Neural cell (in vitro differentiated cells): ENCODE results near the gene ZCCHC24. TPM values are rescaled to one million over a fixed set of nuclear protein-coding genes. Genes with fewer than 3 reads are reported as not detected.

ENCODE experiments used
- H2AFZ ChIP-seq: fragments of 200-600, 300-800 bp; sonication (generic), shearing (Covaris generic); 2 replicates; pipeline ENCODE4 v1.6.0; 2014; ENCODE audit warnings: low read depth, mild to moderate bottlenecking, antibody characterized with exemption, low read length, moderate library complexity
- H3F3A ChIP-seq: fragments of 200-600 bp; shearing (Covaris generic); 2 replicates; pipeline ENCODE4 v1.6.1; 2016; ENCODE audit warnings: mild to moderate bottlenecking, moderate library complexity, mixed read lengths, antibody characterized with exemption, low read length; ENCODE audit not compliant: insufficient read depth, poor library complexity, severe bottlenecking
- H3K27ac ChIP-seq: fragments of 200-600, 300-800 bp; sonication (generic), shearing (Covaris generic); 2 replicates; pipeline ENCODE4 v1.5.1; 2014; ENCODE audit warnings: mild to moderate bottlenecking, low read length, moderate library complexity
- H3K27me3 ChIP-seq: fragments of 300-800, 200-600 bp; sonication (generic), shearing (Covaris generic); 2 replicates; pipeline ENCODE4 v1.6.0; 2014; ENCODE audit warnings: mild to moderate bottlenecking, low read depth, low read length, moderate library complexity; ENCODE audit not compliant: insufficient read depth
- H3K36me3 ChIP-seq: fragments of 300-800, 200-600 bp; sonication (generic), shearing (Covaris generic); 2 replicates; pipeline ENCODE4 v1.5.1; 2014; ENCODE audit warnings: mild to moderate bottlenecking, antibody characterized with exemption, low read length, moderate library complexity; ENCODE audit not compliant: insufficient read depth
- H3K4me2 ChIP-seq: fragments of 300-800, 200-600 bp; sonication (generic), shearing (Covaris generic); 2 replicates; pipeline ENCODE4 v1.6.0; 2014; ENCODE audit warnings: mild to moderate bottlenecking, low read length
- H3K4me3 ChIP-seq: fragments of 300-800, 200-600 bp; sonication (generic), shearing (Covaris generic); 2 replicates; pipeline ENCODE4 v1.5.1; 2014; ENCODE audit warnings: mild to moderate bottlenecking, low read length, moderate library complexity
- H3K79me2 ChIP-seq: fragments of 200-600 bp; shearing (Covaris generic); replicated peaks from 2 replicates; pipeline ENCODE4 v1.6.0; 2014; ENCODE audit warnings: mild to moderate bottlenecking, low read length, moderate library complexity; ENCODE audit not compliant: insufficient read depth
- H3K9ac ChIP-seq: fragments of 300-800, 200-600 bp; sonication (generic), shearing (Covaris generic); 2 replicates; pipeline ENCODE4 v1.6.1; 2016; ENCODE audit warnings: mild to moderate bottlenecking, low read length, mixed read lengths
- H3K9me2 ChIP-seq: fragments of 200-600 bp; shearing (Covaris generic); 2 replicates; pipeline ENCODE4 v1.6.1; 2016; ENCODE audit warnings: mild to moderate bottlenecking, low read length, mixed read lengths; ENCODE audit not compliant: insufficient read depth
- H3K9me3 ChIP-seq: fragments of 200-600, 300-800 bp; sonication (generic), shearing (Covaris generic); 2 replicates; pipeline ENCODE4 v1.6.1; 2016; ENCODE audit warnings: mild to moderate bottlenecking, mixed run types, low read length, moderate library complexity, mixed read lengths
- H4K20me1 ChIP-seq: fragments of 200-600 bp; shearing (Covaris generic); 2 replicates; pipeline ENCODE4 v1.6.1; 2016; ENCODE audit warnings: mild to moderate bottlenecking, mixed run types; ENCODE audit not compliant: insufficient read depth
- EP300 ChIP-seq: fragments of 450-650 bp; conservative IDR thresholded peaks from 2 replicates; pipeline ENCODE4 v1.6.1; 2014; ENCODE audit warnings: antibody characterized with exemption, mild to moderate bottlenecking, moderate library complexity; ENCODE audit not compliant: poor library complexity, severe bottlenecking
- EZH2 ChIP-seq: fragments of 200-600, 300-800 bp; shearing (Covaris generic), sonication (generic); IDR thresholded peaks from 2 replicates; pipeline ENCODE4 v1.6.1; 2014; ENCODE audit warnings: antibody characterized with exemption, low read length, borderline replicate concordance, mild to moderate bottlenecking; ENCODE audit not compliant: insufficient read depth, poor library complexity, severe bottlenecking
- MXI1 ChIP-seq: fragments of 450-650 bp; conservative IDR thresholded peaks from 2 replicates; pipeline ENCODE4 v1.6.1; 2014; ENCODE audit warnings: antibody characterized with exemption, mild to moderate bottlenecking; ENCODE audit not compliant: poor library complexity, severe bottlenecking
- POLR2AphosphoS5 ChIP-seq: IDR thresholded peaks from 2 replicates; pipeline ENCODE4 v1.6.1; 2012
- RAD21 ChIP-seq: fragments of 450-650 bp; conservative IDR thresholded peaks from 2 replicates; pipeline ENCODE4 v1.6.1; 2014; ENCODE audit warnings: antibody characterized with exemption, mild to moderate bottlenecking, moderate library complexity
- SMC3 ChIP-seq: fragments of 450-650 bp; conservative IDR thresholded peaks from 2 replicates; pipeline ENCODE4 v1.6.1; 2014; ENCODE audit warnings: antibody characterized with exemption, mild to moderate bottlenecking, moderate library complexity; ENCODE audit not compliant: poor library complexity
- TAF1 ChIP-seq: IDR thresholded peaks from 2 replicates; pipeline ENCODE4 v1.6.1; 2012; ENCODE audit warnings: low read depth
- polyA plus RNA-seq: library from polyadenylated mRNA; depleted of rRNA; stranded (reverse); fragments of >200 nt; gene quantifications from 2 replicates; pipeline ENCODE4 v1.2.3, GENCODE V29; 2014
- TF ChIP-seq, protein P1 (sequence below): IDR thresholded peaks from 2 replicates; pipeline ENCODE4 v1.6.1; 2012; ENCODE audit warnings: borderline replicate concordance
- TF ChIP-seq, protein P2 (sequence below): fragments of 450-650 bp; IDR thresholded peaks from 2 replicates; pipeline ENCODE4 v1.5.1; 2014; ENCODE audit warnings: antibody characterized with exemption, mild to moderate bottlenecking, moderate library complexity; ENCODE audit not compliant: poor library complexity, severe bottlenecking

Gene ZCCHC24
- polyA plus RNA-seq, 1 donor from 2014 or later: not detected

DNA sequence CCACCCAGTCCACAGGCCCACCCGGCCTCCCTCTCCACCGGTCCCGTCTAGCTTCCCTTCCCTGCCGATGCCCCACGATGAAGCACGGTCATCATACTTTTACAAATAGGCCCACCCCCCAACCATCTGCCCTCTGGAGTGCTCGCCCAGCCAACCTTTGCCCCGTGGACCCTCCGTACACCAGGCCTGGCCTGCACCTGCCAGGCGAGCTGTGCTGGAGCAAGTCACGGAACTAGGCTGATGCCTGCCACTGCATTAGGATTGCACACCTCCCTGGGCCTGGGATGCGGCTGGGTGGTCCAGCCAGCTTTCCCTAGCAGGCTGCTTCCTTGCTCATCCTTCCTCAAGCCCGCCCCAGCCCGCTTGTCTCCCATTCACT, 53.4 kb downstream of the ZCCHC24 start:
- H3K79me2 ChIP-seq: no peaks in the 10 kb centered on the region
- TF ChIP-seq EZH2 (no peak), TAF1 (no peak), EP300 (no peak), SMC3 (no peak), MXI1 (no peak), POLR2AphosphoS5 (no peak), RAD21 (no peak)
- TF ChIP-seq, protein P1, sequence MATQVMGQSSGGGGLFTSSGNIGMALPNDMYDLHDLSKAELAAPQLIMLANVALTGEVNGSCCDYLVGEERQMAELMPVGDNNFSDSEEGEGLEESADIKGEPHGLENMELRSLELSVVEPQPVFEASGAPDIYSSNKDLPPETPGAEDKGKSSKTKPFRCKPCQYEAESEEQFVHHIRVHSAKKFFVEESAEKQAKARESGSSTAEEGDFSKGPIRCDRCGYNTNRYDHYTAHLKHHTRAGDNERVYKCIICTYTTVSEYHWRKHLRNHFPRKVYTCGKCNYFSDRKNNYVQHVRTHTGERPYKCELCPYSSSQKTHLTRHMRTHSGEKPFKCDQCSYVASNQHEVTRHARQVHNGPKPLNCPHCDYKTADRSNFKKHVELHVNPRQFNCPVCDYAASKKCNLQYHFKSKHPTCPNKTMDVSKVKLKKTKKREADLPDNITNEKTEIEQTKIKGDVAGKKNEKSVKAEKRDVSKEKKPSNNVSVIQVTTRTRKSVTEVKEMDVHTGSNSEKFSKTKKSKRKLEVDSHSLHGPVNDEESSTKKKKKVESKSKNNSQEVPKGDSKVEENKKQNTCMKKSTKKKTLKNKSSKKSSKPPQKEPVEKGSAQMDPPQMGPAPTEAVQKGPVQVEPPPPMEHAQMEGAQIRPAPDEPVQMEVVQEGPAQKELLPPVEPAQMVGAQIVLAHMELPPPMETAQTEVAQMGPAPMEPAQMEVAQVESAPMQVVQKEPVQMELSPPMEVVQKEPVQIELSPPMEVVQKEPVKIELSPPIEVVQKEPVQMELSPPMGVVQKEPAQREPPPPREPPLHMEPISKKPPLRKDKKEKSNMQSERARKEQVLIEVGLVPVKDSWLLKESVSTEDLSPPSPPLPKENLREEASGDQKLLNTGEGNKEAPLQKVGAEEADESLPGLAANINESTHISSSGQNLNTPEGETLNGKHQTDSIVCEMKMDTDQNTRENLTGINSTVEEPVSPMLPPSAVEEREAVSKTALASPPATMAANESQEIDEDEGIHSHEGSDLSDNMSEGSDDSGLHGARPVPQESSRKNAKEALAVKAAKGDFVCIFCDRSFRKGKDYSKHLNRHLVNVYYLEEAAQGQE: no peak
- TF ChIP-seq, protein P2, sequence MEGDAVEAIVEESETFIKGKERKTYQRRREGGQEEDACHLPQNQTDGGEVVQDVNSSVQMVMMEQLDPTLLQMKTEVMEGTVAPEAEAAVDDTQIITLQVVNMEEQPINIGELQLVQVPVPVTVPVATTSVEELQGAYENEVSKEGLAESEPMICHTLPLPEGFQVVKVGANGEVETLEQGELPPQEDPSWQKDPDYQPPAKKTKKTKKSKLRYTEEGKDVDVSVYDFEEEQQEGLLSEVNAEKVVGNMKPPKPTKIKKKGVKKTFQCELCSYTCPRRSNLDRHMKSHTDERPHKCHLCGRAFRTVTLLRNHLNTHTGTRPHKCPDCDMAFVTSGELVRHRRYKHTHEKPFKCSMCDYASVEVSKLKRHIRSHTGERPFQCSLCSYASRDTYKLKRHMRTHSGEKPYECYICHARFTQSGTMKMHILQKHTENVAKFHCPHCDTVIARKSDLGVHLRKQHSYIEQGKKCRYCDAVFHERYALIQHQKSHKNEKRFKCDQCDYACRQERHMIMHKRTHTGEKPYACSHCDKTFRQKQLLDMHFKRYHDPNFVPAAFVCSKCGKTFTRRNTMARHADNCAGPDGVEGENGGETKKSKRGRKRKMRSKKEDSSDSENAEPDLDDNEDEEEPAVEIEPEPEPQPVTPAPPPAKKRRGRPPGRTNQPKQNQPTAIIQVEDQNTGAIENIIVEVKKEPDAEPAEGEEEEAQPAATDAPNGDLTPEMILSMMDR: no peak
- H3F3A ChIP-seq: no peaks in the 10 kb centered on the region
- H3K9me3 ChIP-seq: no peaks in the 10 kb centered on the region
- H3K27ac ChIP-seq: no peak overlapping the region
- no peak overlapping the region for H3K4me2 ChIP-seq
- no peaks in the 10 kb centered on the region for H3K36me3 ChIP-seq
- H3K9me2 ChIP-seq: no peaks in the 10 kb centered on the region
- no peak overlapping the region for H2AFZ ChIP-seq
- H3K27me3 ChIP-seq: no peaks in the 10 kb centered on the region
- H4K20me1 ChIP-seq: no peaks in the 10 kb centered on the region
- H3K9ac ChIP-seq: no peak overlapping the region
- H3K4me3 ChIP-seq: no peak overlapping the region

DNA sequence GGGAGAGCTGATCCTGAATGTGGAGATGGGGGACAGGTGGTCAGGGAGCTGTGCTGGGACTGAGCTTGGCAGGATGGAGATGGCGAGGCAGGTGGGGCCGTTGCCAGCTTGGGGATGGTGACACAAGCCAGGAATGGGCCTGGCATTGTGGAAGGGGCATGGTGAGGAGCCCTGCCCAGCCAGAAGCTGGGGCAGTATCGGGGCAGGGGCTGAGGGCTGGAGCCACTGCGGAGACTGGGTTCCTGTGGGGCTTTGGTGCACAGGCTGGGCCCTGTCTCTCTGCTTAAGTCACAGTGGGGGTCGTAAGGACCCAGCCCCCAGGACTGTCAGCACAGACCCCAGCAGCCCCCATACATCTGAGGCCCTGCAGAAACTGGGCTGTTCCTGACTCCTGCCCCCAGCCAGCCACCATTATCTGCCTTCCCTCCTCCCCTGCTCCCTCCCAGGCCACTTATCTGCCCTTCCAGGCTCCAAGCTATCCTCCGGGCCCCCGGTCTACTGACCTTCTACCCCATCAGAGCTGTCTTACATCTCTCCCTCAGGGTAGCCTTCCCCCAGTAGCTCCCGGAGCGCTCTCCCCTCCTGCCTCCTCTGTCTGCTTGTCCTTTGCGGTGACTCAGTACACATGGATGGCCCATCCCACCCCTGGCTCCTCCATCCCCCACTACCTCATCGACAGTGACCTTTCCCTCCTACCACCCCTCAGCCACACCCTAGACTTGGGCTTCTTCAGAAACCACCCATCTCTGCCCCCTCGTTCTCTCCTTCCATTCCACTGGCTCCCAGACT, 54.0 kb downstream of the ZCCHC24 start:
- no peak overlapping the region for H2AFZ ChIP-seq
- no peaks in the 10 kb centered on the region for H3K9me2 ChIP-seq
- H3K27ac ChIP-seq: no peak overlapping the region
- no peaks in the 10 kb centered on the region for H3K36me3 ChIP-seq
- H3K4me3 ChIP-seq: no peak overlapping the region
- no peaks in the 10 kb centered on the region for H4K20me1 ChIP-seq
- H3F3A ChIP-seq: no peaks in the 10 kb centered on the region
- H3K27me3 ChIP-seq: no peaks in the 10 kb centered on the region
- no peaks in the 10 kb centered on the region for H3K79me2 ChIP-seq
- TF ChIP-seq EZH2 (no peak), SMC3 (no peak), TAF1 (no peak), EP300 (no peak), RAD21 (no peak), MXI1 (no peak), POLR2AphosphoS5 (no peak)
- TF ChIP-seq, protein P1: no peak
- TF ChIP-seq, protein P2: no peak
- no peaks in the 10 kb centered on the region for H3K9me3 ChIP-seq
- H3K4me2 ChIP-seq: no peak overlapping the region
- no peak overlapping the region for H3K9ac ChIP-seq
